ENCODE data around the gene FBXL5.
"Not testable (repeated sequence)": the region's sequence is repeated elsewhere in the genome, so short reads cannot be mapped to it uniquely, and the experiment has no call there.

The FBXL5 gene

GRCh38 chr4:15652191-15652590 lies 3.0 kb downstream of the FBXL5 start:
- in situ Hi-C loops (cut with MboI; ENCODE audit: low sequenced_read_pairs) = no loop called here

GRCh38 chr4:15651676-15652075 lies 3.5 kb downstream of the FBXL5 start:
- in situ Hi-C loops (cut with MboI; ENCODE audit: low sequenced_read_pairs) = no loop called here

DNA sequence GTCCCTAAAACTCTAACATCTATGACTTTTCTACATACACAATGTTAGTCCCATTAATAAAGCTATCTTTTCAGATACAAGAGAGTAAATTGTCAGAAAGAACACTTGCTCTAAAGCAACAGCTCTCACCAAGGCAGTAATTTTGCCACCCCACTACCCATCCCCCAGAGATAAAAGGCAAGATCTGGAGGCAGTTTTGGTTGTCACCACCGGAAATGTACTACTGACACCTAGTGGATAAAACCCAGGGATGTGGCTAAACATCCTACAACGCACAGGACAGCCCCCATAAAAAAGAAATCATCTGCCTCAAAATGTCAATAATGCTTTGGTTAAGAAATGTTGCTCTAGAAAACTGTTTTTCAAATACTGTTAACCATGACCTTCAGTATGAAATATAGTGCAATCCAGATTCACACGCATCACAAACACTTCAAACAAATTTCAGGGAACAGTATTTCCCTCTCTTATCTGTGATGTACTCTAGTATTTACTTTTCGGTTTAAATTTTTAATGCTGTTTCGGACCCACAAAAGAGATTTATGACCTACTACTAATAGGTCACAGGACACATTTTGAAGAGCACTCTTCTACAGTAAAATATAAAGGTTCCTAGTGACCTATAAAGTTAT lies 5.1 kb downstream of the FBXL5 start:
- in situ Hi-C loops (cut with MboI; ENCODE audit: low sequenced_read_pairs) = loop anchor here (25.0 kb wide), 1 partner anchor 413 kb away; no protein-coding TSS in a partner anchor

DNA sequence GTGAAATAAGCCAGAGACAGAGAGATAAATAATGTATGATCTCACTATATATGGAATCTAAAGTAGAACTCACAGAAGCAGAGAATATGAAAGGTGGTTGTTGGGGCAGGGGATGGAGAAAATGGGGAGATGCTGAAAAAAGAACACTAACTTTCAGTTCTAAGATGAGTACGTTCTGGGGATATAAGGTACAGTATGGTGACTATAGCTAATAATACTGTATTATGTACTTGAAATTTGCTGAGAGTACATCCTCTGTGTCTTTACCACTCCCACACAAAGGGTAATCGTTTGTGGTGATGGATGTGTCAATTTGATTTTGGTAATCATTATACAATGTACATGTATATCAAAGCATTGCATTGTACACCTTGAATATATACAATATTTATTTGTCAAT lies 6.6 kb downstream of the FBXL5 start:
- in situ Hi-C loops (cut with MboI; ENCODE audit: low sequenced_read_pairs) = loop anchor here (25.0 kb wide), 1 partner anchor 411 kb away; no protein-coding TSS in a partner anchor

DNA sequence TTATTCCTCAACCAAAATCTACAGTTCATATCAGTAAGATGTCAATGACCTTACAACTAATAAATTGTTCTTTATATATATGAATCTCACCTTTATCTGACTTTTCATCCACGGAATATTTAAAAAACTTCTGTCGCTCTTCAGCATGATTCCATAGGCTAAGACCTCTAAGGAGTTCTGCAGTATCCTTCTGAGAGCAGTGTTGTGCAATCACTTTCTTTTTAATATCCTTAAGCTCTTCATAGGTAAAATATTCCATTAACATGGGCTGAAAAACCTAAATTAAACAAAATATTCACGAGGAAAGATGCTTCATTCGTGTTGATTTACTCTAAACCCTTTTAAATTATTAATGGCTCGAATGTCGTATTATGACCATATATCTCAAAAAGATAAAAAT lies 16.7 kb downstream of the FBXL5 start:
- in situ Hi-C loops (cut with MboI; ENCODE audit: low sequenced_read_pairs) = loop anchor here (25.0 kb wide), 1 partner anchor 401 kb away; no protein-coding TSS in a partner anchor

GRCh38 chr4:15636818-15637217 lies 18.3 kb downstream of the FBXL5 start:
- in situ Hi-C loops (cut with MboI; ENCODE audit: low sequenced_read_pairs) = loop anchor here (25.0 kb wide), 1 partner anchor 400 kb away; no protein-coding TSS in a partner anchor

GRCh38 chr4:15617407-15617806 lies 37.8 kb downstream of the FBXL5 start:
- in situ Hi-C loops (cut with MboI; ENCODE audit: low sequenced_read_pairs) = not testable (repeated sequence)

DNA sequence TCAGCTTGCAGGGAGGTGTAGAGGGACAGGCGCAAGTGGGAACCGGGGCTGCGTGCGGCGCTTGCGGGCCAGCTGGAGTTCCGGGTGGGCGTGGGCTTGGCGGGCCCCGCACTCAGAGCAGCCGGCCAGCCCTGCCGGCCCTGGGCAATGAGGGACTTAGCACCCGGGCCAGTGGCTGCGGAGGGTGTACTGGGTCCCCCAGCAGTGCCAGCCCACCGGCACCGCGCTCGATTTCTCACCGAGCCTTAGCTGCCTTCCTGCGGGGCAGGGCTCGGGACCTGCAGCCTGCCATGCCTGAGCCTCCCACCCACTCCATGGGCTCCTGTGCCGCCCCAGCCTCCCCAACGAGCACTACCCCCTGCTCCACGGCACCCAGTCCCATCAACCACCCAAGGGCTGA lies 40.3 kb downstream of the FBXL5 start:
- in situ Hi-C loops (cut with MboI; ENCODE audit: low sequenced_read_pairs) = not testable (repeated sequence)

DNA sequence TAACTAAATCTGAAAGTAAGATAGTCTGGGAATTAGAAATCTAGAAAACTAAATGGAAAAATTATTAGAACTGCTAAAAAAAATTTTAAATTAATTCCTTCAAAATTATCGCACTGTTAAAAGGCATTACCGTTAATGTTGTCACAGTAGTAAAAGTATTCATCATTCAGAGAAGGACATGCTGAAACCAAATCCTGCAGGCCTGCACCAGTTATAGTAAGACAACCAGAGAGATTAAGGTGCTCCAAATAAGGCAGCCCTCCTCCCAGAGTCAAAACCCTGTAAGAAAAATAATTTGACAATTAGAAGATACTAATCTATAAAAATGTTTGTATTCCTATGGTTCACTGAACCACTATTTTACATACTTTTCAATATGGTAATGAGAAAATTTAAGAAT lies 43.0 kb downstream of the FBXL5 start:
- in situ Hi-C loops (cut with MboI; ENCODE audit: low sequenced_read_pairs) = no loop called here

DNA sequence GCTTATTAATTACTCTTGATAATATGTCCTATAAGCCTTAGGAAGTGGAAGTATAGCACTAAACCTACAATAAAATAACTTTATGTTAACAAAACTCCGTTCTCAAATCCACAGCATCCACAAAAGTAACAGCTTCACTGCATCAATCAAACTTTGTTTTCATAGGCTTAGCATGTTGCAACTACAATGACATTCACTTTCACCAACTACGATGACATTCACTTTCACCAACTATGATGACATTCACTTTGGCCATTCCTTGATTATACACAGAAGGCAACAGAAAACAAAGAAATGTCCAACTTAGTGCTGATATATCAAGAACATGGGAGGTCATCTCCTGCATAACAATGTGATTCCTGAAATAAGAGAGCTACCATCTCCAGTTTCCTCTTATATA lies 44.3 kb downstream of the FBXL5 start:
- in situ Hi-C loops (cut with MboI; ENCODE audit: low sequenced_read_pairs) = no loop called here

DNA sequence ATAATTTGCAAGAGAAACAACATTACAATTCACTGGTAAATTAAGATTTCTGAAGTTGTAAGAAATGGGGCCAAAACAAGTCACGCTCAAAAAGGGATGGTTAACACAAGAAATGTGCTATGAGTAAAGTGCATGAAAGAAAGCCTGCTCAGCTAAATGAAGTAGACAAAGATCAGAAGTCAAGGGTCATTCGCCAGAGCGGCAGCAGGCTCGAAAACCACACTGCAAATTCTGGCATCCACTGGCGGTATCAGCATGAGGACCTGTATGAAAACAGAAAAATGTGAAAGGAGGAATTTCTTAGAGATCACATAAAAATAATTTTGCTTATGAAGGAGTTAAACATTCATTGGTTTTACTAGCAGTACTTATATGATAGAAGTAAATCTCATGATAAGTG lies 49.6 kb downstream of the FBXL5 start:
- in situ Hi-C loops (cut with MboI; ENCODE audit: low sequenced_read_pairs) = no loop called here

GRCh38 chr4:15601862-15602261 lies 53.3 kb downstream of the FBXL5 start:
- in situ Hi-C loops (cut with MboI; ENCODE audit: low sequenced_read_pairs) = no loop called here

- in situ Hi-C loops (cut with MboI; ENCODE audit: low sequenced_read_pairs) = no loop called here
Measured at GRCh38 chr4:15600176-15600575, 55.0 kb downstream of the FBXL5 start.

DNA sequence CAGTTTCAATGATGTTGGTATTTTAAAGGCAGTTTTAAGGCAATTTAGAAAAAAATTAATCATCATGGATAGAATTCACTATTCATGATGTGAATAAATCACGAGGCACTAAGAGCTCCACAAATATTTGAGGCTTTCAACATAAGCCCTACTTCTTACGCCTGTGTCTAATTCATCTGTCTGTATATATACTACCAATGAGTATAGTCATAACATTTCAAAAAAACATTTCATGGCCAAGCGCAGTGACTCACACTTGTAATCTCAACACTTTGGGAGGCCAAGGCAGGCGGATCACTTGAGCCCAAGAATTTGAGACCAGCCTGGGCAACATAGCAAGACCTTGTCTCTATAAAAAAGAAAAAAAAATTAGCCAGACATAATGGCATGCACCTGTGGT lies 56.5 kb downstream of the FBXL5 start:
- in situ Hi-C loops (cut with MboI; ENCODE audit: low sequenced_read_pairs) = no loop called here

GRCh38 chr4:15592799-15593198 lies 62.4 kb downstream of the FBXL5 start:
- in situ Hi-C loops (cut with MboI; ENCODE audit: low sequenced_read_pairs) = no loop called here

GRCh38 chr4:15587649-15588048 lies 67.5 kb downstream of the FBXL5 start:
- in situ Hi-C loops (cut with MboI; ENCODE audit: low sequenced_read_pairs) = no loop called here

- in situ Hi-C loops (cut with MboI; ENCODE audit: low sequenced_read_pairs) = no loop called here
Measured at GRCh38 chr4:15586066-15586465, 69.1 kb downstream of the FBXL5 start.

DNA sequence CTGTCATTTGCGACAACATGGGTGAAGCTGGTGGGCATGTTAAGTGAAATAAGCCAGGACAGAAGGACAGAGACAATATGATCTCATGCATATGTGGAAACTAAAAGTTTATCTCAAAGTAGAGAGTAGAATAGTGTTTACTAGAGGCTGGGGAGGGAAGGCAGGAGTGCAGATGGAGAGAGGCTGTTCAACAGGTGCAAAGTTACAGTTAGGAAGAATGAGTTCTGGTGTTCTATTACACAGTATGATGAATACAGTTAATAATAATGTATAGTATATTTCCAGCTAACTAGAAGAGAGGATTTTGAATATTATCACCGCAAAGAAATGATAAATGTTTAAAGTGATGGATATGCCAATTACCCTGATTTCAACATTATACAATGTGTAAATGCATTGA lies 69.8 kb downstream of the FBXL5 start:
- in situ Hi-C loops (cut with MboI; ENCODE audit: low sequenced_read_pairs) = no loop called here

- in situ Hi-C loops (cut with MboI; ENCODE audit: low sequenced_read_pairs) = no loop called here
Measured at GRCh38 chr4:15584785-15585184, 70.4 kb downstream of the FBXL5 start.

GRCh38 chr4:15577508-15577907 lies 77.6 kb downstream of the FBXL5 start:
- in situ Hi-C loops (cut with MboI; ENCODE audit: low sequenced_read_pairs) = no loop called here

DNA sequence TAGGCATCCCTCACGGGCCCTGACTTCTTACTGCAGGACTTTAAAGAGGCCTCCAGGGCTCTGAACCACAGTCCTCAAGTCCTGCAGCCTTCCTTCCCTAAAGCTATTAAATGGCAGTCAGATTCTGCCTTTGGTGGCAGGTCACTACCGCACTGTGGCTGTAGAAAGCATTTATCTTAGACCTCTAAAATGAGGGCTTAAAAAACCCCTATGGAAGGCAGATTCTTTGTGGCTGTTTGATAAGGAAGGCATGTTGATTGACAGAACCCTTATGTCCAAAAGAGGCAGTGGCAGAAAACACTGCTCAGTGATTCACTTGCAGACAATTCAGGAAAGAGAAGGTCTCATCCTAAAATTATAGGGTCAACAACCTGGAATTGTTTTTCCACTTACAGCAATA lies 79.2 kb downstream of the FBXL5 start:
- in situ Hi-C loops (cut with MboI; ENCODE audit: low sequenced_read_pairs) = no loop called here

GRCh38 chr4:15569746-15570145 lies 85.4 kb downstream of the FBXL5 start:
- in situ Hi-C loops (cut with MboI; ENCODE audit: low sequenced_read_pairs) = no loop called here

GRCh38 chr4:15568821-15569220 lies 86.3 kb downstream of the FBXL5 start:
- in situ Hi-C loops (cut with MboI; ENCODE audit: low sequenced_read_pairs) = no loop called here

Data from HL-60/S4 treated with phorbol 12-myristate 13-acetate at 8.2 ng/mL for 4 days and 3 days (cell line).